IPS-11a (cell line): Measurements from ENCODE around the gene ADAMTS2.
"Not testable (repeated sequence)": the region's sequence is repeated elsewhere in the genome, so short reads cannot be mapped to it uniquely, and the experiment has no call there.

Experiments used
- H3K4me3 ChIP-seq: one replicate; pipeline ENCODE4 v1.5.1; 2013; ENCODE audit warnings: low read depth, low read length, control low read depth

Gene ADAMTS2

DNA sequence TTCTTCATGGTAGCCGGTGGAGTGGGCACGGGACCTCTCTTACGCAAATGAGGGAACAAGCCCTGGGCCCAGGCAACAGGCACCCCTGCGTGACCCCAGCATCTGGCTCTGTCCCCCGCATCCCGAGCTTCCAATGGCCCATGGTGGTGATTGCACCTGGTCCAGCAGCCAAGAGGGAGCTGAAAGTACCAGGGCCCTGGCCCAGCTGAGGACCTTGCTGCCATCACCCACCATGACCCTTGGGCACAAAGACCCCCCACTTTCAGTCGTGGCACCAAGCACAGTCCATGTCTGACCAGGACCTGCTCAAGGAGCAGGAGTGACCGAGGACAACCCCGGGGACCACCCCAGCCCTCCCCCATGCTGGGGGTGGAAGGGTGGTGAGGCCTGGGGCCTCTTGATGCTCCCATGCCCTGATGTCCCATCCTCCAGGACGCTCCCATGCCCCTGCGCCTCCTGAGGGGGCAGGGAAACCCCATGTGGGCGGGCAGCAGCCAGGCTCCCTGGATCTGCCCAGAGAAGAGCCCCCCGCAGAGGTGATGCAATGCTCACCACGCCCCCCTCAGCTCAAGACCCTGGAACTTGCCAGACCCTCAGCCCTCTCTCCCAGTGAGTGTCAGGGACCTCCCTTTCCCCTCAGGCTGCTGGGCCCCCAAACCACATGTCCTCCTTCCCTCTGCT lies 123.9 kb downstream of the ADAMTS2 start:
- H3K4me3 ChIP-seq: no peak overlapping the region

DNA sequence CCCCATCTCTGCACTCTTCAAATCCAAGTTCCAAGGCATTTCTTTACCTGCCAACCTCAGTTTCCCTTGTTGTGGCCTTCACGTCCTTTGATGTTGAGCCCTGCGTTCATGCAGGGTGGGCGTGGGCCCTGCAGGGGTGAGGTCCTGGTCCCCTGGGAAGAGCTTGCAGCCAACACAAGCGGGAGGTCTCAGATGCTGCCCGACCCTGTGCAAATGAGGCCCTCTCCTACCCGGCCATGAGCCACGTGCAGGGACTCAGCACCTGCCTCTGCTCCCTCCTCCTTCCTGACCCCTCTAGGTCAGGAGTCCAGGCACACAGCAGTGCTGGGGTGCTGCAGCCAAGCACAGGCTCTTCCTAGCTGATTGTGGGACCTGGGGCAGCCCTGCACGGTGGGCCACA lies 124.5 kb downstream of the ADAMTS2 start:
- no peak overlapping the region for H3K4me3 ChIP-seq

DNA sequence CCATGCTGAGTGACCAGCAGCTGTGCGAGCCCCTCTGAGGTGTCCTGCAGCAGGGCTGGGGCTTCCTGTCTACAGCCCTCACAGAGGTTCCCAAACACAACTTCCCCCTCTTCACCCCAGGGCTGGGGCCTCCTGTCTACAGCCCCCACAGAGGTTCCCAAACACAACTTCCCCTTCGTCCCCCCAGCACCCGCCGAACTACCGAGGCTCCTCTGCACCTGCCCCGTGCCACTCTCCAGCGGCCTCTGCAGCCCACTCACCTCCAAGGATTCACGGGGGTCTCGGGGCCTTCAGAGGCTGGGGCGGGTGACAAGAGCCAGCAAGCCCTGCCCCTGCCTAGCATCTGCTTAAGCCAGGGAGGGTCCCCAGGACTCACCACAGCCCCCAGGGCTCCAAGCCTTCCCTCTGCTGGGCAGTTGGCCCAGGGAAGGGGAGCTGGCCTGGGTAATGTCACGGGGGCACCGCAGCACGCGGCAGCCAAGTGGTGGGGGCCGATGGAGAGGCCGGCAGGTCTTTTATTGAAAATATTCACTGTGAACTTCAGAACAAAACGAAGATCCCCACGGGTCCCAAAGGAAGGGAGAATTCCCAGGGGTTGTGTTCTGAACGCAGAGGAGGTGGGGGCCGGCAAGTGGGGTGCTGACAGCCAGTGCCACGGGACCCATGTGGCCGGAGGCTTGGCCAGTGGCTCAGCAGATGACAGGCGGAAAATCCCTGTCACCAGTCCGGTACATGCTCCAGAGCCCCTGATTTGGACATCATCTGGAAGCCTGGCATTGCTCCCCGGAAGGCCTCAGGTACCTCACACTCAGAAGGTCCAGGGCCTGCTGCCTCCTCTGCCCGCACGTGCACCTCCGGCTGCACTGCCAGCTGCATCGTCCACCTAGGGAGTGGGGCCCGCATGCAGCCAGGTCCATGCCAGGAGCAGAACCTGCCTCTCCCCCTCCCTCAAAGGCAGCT lies 125.3 kb downstream of the ADAMTS2 start:
- no peak overlapping the region for H3K4me3 ChIP-seq

DNA sequence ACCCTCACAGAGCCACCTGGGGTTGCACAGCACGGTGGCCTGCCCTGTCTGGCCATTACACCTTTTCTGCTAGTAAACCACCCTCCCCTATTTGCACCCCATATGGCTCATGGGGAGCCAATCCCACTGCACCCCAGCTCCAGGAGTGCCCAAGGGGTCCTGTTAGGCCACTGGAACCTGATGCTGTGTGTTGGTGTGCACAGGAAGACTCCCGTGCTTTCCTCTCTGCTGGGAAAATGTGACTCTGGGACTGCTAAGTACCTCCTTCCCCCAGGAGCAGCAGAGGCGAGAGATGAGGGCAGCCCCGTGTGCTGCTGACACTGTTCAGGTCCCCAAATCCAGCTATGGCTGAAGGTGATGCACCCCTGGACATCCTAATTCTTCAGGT lies 126.3 kb downstream of the ADAMTS2 start:
- H3K4me3 ChIP-seq: no peak overlapping the region

DNA sequence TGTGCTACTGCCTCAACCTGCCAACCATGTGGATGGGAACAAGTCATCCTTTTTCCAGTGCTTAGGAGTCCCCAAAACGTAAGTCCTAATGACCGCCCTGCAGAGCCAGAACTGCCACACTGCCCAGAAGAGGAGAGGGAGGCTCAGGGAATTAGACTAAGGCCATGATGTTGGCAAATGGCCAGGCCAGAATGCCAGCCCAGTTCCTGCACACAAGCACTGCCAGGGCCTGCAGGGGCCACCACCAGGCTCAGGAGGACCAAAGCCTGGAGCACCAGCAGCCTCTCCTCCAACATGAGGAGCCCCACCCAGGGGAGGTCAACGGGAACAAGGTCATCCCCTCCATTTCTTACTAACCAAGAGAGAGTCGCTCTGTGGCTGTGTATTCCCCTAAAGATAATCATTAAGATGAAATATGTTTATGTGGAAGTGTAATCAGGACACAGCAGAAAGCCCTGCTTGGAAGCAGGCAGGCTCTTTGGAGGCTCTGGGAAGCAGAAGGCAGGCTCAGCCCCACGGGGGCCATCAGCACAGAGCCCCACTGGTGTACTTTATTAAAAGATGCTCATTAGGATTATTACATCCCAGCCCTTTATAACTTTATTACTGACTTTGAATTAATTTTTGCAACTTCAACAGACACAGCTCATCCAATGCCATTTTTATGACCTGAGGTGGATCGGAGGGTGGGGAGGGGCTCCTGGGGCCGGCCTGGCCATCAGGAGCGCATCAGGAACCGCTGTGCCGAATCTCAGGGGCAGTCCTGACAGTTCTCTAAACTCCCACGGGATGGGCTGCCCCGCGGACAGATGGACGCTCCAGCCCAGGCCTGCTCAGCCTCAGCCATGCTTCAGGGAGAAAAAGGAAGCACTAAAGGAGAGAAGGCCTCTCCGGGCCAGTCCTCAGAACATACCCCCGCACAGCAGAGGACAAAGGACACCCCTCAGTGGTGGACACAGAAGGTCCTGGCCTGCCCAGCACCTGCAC lies 127.0 kb downstream of the ADAMTS2 start:
- no peak overlapping the region for H3K4me3 ChIP-seq

DNA sequence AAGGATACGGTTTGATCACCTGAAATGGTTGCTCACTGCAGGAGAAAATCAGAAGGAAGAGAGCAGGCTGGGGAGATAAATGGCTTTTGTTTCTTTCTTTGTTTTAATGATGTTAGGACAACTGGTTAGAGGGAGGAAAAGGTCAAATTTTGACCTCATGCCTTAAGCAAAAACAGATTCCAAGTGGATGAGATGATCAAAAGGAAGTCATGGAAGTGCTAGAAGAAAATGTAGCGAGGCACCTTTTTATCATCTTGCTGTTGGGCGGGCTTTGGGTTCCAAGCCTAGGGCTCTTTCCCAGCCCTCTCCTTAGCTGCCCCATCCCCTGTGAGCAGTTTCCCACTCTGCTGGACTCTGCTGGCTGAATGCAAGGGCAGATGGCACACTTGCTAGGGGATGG lies 127.9 kb downstream of the ADAMTS2 start:
- no peak overlapping the region for H3K4me3 ChIP-seq

DNA sequence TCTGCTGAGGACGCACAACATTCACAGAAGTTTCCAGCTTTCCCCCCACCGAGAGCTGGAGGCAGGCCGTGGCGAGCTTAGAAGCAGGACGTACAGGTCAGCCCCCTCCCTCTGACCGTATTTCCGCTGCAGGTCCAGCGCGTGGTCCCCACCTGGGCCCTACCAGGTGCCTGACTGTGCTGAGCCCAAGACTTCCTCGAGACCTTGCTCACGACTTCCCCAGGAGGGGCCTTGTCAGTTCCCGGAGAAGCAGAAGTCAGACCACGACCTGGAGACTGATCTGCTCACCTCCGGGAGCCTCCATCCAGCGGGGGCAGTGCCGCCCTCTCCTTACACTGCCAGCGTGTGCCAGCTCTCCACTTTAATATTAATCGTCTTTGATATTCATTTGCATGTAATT lies 128.9 kb downstream of the ADAMTS2 start:
- not testable (repeated sequence) for H3K4me3 ChIP-seq

DNA sequence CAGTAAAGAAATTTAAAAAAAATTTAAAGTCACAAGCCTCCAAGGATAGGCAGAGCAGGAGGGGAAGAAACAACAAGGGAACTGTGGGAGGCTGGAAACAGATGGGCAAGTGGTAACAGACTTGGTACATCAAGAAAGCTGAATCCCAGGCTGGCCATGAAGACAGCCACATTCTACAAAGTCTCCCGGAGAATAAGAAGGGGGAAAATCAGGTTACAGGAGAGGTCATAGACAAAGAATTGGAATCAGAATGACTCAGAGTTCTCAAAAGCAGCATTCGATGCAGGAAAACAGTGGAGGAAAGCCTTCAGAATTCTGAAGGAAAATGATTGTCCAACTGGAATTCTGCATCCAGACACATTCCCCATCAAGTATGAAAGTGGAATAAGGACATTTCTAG lies 129.7 kb downstream of the ADAMTS2 start:
- no peak overlapping the region for H3K4me3 ChIP-seq

DNA sequence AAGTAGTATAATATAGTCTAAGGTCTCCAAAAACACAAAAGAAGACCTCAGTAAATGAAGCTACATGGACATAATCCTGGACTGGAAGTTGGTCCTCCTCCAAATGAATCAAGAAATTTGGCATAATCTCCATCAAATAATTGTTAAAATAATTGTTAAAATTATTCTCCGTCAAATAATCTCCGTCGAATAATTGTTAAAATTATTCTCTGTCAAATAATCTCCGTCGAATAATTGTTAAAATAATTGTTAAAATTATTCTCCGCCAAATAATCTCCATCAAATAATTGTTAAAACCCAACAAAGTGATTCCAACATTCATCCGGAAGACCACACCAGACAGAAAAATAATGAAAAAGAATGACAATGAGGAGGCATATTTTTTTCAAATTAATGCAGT lies 130.6 kb downstream of the ADAMTS2 start:
- no peak overlapping the region for H3K4me3 ChIP-seq

DNA sequence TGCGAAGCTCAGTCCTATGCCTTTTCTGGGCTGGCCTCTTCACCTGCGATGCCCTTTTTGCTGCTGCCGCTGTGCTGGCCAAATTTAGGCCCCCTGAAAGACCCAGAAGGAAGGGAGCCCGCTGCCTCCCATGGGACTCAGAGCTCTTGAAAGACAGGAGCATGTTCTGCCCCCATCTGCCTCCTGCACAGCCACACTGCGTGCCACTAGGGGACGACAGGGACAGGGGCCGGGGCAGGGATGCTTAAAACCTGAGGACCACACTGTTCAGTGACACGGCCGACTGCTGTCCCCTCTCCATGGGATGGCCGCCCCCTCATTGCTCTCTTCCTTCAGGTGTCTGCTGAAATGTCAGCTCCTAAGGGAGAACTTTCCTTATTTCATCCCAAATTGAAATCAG lies 132.4 kb downstream of the ADAMTS2 start:
- H3K4me3 ChIP-seq: no peak overlapping the region

DNA sequence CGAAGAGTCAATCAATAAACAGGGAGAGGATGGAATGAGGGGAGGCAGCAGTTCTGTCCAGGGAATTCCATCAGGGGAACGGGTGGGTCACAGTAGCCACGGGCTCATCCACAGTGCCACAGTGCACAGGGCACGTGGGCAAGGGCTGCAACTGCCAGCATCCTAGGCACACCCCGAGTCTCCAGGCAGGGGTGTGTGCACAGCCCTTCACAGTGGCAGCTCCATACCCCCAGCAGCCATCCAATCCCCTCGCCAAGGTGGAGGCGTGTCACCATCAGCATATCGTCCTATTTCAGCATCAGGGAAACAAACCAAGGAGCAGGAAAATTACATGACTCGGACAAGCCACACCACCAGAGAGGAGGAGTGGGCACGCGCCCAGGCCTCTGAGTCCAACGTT lies 133.6 kb downstream of the ADAMTS2 start:
- H3K4me3 ChIP-seq: no peak overlapping the region

DNA sequence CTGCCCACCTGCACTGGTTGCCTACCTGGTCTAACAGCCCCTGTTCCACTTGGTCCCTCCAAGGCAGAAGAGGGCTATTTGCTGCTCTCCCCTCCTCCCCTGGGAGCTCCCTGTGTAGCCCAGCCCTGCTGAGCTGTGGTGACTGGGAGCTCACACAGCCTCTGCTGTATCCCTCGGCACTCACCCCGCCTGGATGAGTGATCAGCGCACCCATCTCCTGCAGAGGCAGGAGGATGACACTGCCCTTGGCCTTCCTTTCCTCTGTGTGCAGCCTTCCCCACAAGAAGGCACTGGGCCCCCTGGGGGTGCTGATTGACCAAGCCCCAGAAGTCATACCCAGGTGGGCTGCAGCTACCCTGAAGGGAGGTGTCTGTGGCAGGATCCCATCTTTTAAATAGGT lies 134.2 kb downstream of the ADAMTS2 start:
- H3K4me3 ChIP-seq: no peak overlapping the region

DNA sequence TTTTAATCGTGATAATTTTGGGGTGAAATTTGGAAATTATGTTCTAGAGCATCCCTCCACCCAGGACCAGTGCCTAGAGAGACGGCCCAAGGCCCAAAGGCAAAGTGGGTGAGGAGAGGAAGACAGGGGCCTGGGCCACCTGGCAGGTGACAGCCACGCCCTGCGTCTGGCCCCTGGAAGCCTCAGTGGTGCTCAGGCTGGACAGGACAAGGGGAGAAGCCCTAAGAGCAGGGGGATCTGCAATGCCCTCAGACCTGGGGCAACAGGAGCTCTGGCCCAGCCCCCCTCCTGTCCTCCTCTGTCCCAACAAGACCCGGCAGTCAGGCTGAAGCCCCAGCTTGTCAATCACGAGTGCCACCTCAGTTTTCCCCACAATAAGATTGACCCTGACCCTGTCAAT lies 134.8 kb downstream of the ADAMTS2 start:
- no peak overlapping the region for H3K4me3 ChIP-seq

DNA sequence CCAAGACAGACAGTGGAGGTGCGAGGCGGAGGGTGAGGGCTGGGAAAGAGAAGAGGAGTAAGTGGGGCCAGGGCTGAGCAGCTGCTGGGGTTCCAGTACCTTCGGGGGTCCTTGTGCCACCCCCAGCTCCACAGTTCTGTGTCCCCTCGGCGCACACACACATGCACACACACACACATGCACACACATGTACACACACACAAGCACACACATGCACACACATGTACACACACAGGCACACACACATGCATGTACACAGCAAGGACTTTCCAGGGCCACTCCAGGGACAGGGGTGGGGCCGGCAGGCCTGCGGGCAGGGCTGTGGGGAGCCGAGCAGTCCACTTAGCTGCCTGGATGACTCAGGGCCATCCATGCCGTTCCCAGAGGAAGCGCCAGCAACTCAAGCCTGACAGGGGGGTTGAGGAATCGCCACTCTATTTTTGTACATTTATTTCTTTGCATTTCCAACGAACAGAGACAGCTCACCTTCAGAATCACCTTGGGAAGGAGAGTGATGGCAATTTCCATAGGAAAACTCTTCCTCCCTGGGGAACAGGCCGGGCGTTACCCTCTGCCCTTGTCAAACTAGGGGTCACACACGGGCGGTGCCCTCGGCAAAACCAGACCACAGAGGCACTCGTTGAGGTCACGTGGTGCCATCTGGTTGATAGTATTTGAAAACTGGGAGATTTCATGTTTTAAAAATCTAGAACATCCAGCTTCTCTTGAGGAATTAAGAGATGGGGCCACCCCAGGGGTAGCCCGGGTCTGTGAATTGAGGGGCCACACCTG lies 135.7 kb downstream of the ADAMTS2 start:
- H3K4me3 ChIP-seq: no peak overlapping the region

DNA sequence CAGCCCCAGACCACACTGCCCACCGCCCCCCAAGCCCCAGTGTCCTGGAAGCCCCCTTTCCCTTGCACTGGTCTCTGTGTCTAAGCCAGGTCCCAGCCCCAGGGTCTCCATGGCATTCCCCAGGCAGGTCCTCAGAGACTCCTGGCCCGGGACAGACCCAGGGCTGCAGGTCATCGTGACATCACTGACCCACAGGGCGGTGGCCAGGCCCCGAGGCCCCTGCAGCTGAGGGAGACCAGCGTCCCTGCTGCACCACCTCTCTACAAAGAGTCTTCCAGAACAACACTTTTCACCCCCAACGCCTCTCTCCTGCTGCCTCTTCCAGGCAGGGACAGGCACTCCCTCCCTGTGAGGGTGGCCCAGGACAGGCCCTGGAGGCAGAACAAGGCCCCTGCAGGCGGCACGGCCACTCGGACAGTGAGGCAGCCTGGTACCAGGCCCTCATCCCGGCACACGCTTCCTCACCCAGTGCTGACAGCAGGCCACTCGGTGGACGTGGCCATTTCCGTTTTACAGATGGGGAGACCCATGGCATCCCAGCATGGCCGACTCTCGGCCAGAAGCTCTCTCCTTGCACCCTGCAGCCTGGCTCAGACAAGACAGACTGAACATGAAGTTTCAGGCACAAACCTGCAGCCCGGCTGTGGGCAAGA lies 136.4 kb downstream of the ADAMTS2 start:
- H3K4me3 ChIP-seq: no peak overlapping the region

DNA sequence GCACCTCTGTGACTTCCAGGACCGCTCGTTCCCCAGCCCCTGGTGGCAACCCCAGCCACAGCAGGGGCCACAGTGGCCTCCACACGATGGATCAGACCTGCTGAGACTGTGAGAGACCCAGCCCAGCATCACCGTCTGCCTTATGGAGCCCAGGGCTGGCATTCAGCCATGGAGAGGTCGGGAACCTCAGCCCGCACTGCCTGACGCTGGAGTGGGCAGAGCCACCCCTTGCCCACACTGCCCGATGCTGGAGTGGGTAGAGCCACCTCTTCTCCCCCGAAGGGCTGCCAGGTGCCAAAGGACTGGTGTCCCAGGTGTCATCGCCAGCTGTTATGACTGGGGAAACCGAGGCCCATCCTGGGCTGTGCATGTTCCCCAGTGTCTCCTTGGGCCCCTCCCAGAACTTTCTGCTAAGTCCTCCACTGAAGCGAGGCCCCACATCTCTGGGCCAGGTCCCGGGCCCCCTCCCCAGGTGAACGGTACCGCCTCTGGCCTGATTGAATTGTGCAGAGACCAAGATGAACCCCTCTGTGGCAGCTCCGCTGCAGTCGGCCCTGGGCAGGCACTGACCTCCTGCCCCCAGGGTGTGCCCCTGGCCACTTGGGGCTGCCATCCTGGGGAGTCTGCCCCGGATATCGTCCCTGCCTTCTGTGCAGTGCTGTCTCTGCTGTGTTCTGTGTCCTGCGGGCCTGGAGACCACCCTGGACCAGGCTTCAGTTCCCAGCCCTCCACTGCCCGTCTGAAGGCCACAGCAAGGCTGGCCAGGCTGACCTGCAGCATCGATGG lies 137.1 kb downstream of the ADAMTS2 start:
- H3K4me3 ChIP-seq: no peak overlapping the region

DNA sequence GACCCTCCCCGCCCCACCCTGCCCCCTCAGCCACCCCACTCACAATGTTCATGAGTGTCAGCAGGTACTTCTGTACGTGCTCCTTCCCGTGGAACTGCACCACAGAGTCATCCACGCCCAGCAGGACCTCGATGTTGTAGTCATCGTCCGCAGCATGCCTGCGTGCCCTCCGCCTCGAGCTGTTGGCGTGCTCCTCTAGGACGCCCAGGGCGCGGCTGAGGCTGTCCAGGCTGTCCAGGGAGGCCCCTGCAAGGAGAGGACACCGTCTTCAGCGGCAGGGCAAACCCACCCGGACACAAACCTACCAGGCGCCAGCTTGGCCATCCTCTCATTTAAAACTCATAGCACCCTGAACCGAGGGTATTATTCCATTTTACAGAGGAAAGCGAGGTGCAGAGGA lies 137.8 kb downstream of the ADAMTS2 start:
- H3K4me3 ChIP-seq: no peak overlapping the region

DNA sequence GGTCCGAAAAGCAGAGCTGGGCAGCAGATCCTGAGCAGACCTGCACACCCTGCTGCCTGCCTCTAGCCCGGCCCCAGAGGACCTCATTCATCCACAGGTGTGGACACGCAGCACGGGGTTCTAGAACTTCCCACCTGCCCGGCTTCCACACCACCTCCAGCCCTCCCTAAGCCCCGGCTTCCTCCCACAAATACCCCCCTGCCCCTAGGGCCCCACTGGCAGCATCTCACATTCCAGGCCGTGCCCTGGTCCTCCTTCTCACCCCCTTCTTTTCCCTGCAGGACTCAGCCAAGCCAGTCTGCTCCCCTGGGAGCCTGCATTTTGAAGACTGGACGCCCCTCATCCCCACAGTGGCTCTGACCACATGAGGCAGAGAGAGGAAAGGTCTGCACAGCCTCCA lies 138.9 kb downstream of the ADAMTS2 start:
- H3K4me3 ChIP-seq: no peak overlapping the region

DNA sequence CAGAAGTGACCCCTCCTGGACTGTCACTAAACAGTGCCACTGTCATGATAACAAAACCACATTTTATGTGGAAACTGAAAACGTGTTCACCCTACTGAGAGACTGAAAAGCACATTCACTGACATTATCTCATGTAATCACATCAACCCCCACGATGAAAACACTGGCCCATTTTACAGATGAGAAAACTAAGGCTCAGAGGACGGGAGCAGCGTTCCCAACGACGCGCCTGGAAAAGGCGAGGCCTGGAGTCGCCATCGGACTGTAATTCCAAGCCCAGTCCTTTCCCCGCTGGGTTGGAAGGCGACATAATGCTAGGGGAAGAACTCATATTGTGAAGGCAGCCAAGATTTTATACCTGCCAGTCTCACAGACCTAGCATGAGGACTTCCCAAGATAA lies 140.0 kb downstream of the ADAMTS2 start:
- H3K4me3 ChIP-seq: no peak overlapping the region
